K562 (cell line): ENCODE measurements around the gene MYOM1. TPM values are rescaled to one million over a fixed set of nuclear protein-coding genes. Genes with fewer than 3 reads are reported as not detected.
A peak's percentile ranks its signal among the peaks of the same experiment; 100 is the strongest.

ENCODE experiments used
- CREBBP ChIP-seq: IDR thresholded peaks from one replicate; pipeline ENCODE4 v1.6.1; 2012; ENCODE audit warnings: low read depth, mild to moderate bottlenecking, control low read depth, inconsistent platforms, low read length
- JUND ChIP-seq, 2 experiments: IDR thresholded peaks; 2 replicates in 1 of 2; 3 replicates in 1 of 2; pipeline ENCODE4 v1.6.1; 2011; ENCODE audit warnings: borderline replicate concordance in 2 of 2, low read depth in 2 of 2, low read length in 2 of 2, improper control_type of control experiment in 1 of 2, missing biosample characterization in 1 of 2, missing genetic modification characterization in 1 of 2, missing genetic modification reagents in 1 of 2
- SRSF1 ChIP-seq: fragments of 200-400 bp; formaldehyde crosslinking; IDR thresholded peaks from 2 replicates; pipeline ENCODE4 v1.6.1; 2017; ENCODE audit warnings: mild to moderate bottlenecking, low read depth, low read length, moderate library complexity
- ZBTB7A ChIP-seq: IDR thresholded peaks from 2 replicates; pipeline ENCODE4 v1.6.1; 2011; ENCODE audit warnings: low read depth, mild to moderate bottlenecking, low read length, moderate library complexity, borderline replicate concordance; ENCODE audit not compliant: control insufficient read depth
- polyA plus RNA-seq, 8 experiments: library from polyadenylated mRNA; depleted of rRNA in 4 of 8; stranded (reverse) in 5 of 8; unstranded in 3 of 8; fragments of >200 nt; fragmentation: Nextera tagmentation in 2 of 8; fragmentation: Illumina TruSeq in 1 of 8; extraction: Ambion mirVana in 2 of 8; extraction: Trizol in 1 of 8; gene quantifications; 2 replicates each; pipeline versions ENCODE4 v1.2.1 to v1.2.3, GENCODE V29; 2011 to 2014; ENCODE audit warnings: inconsistent platforms in 1 of 8, missing spikeins in 1 of 8
- total RNA-seq, 7 experiments: library from RNA; depleted of rRNA in 6 of 7; stranded (reverse); fragments of >200 nt in 6 of 7; fragmentation: Illumina TruSeq in 2 of 7; extraction: Trizol in 2 of 7; gene quantifications; 2 replicates each; pipeline versions ENCODE4 v1.2.1 to v1.2.3, GENCODE V29; 2011 to 2021; ENCODE audit warnings: low replicate concordance in 1 of 7
- TF ChIP-seq, protein P1 (sequence below): sonication (generic); formaldehyde crosslinking; IDR thresholded peaks from 2 replicates; pipeline ENCODE4 v1.8.1; 2022; ENCODE audit warnings: missing genetic modification reagents
- TF ChIP-seq, protein P2 (sequence below): fragments of 450-650 bp; IDR thresholded peaks from 2 replicates; pipeline ENCODE4 v1.7.0; 2016; ENCODE audit warnings: borderline replicate concordance

The MYOM1 gene
- total and polyA plus RNA-seq, 9 of the 15 experiments (the other 6 are each of a cell fraction or from before 2014, with no cell fraction given) = 0.01 to 0.62 (median 0.25) TPM

DNA sequence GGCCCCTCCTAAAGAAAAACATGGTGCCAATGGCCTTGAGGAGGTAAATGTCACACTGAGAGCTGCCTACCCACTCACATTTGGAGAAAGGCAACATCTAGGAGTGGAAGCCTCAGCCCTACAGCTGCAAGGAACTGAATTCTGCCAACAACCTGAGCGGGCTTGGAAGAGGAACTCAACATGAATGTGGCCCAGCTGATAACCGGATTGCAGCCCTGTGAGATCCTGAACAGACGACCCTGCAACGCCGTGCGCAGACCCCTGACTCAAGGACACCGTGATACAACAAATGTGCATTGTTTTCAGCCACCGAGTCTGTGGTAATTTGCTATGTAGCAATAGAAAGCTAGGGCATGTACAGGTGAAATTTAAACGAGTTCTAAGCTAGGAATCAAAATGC, 99.4 kb downstream of the MYOM1 start (continued):
- TF ChIP-seq, protein P1, sequence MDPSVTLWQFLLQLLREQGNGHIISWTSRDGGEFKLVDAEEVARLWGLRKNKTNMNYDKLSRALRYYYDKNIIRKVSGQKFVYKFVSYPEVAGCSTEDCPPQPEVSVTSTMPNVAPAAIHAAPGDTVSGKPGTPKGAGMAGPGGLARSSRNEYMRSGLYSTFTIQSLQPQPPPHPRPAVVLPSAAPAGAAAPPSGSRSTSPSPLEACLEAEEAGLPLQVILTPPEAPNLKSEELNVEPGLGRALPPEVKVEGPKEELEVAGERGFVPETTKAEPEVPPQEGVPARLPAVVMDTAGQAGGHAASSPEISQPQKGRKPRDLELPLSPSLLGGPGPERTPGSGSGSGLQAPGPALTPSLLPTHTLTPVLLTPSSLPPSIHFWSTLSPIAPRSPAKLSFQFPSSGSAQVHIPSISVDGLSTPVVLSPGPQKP (CRISPR knock-in tag) = no peak
- TF ChIP-seq JUND (IDR thresholded peaks at IDR 0.05; ENCODE audit: borderline replicate concordance, low read depth, low read length) = no peak
- TF ChIP-seq JUND (tag; IDR thresholded peaks at IDR 0.05; ENCODE audit: borderline replicate concordance, low read depth, low read length) = peak; percentile 14; the same call in 1 of the 3 replicates
- TF ChIP-seq, protein P2, sequence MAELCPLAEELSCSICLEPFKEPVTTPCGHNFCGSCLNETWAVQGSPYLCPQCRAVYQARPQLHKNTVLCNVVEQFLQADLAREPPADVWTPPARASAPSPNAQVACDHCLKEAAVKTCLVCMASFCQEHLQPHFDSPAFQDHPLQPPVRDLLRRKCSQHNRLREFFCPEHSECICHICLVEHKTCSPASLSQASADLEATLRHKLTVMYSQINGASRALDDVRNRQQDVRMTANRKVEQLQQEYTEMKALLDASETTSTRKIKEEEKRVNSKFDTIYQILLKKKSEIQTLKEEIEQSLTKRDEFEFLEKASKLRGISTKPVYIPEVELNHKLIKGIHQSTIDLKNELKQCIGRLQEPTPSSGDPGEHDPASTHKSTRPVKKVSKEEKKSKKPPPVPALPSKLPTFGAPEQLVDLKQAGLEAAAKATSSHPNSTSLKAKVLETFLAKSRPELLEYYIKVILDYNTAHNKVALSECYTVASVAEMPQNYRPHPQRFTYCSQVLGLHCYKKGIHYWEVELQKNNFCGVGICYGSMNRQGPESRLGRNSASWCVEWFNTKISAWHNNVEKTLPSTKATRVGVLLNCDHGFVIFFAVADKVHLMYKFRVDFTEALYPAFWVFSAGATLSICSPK = no peak
- peak; percentile 75; the same call in 1 of the 2 replicates for TF ChIP-seq ZBTB7A
- TF ChIP-seq CREBBP = no peak
- TF ChIP-seq SRSF1 = no peak
